IgD-negative memory B cell (primary cell): Measurements from ENCODE around the gene ANO6. TPM values are rescaled to one million over a fixed set of nuclear protein-coding genes. Genes with fewer than 3 reads are reported as not detected.

Experiments used
- H3K27ac Mint-ChIP-seq, 3 donors: one replicate each; pipeline ENCODE4 v1.8.0; 2020 to 2022; ENCODE audit warnings: mild to moderate bottlenecking in 3 of 3, mixed read lengths in 3 of 3, moderate library complexity in 1 of 3
- H3K27me3 Mint-ChIP-seq: one replicate; pipeline ENCODE4 v1.8.0; 2021; ENCODE audit warnings: mixed read lengths
- H3K36me3 Mint-ChIP-seq: one replicate; pipeline ENCODE4 v1.8.0; 2020; ENCODE audit warnings: mild to moderate bottlenecking, mixed read lengths
- H3K4me1 Mint-ChIP-seq, 3 donors: one replicate each; pipeline ENCODE4 v1.8.0; 2020 to 2022; ENCODE audit warnings: mixed read lengths in 3 of 3, mild to moderate bottlenecking in 1 of 3
- H3K4me3 Mint-ChIP-seq, 4 donors: one replicate each; pipeline ENCODE4 v1.8.0; 2020 to 2022; ENCODE audit warnings: mild to moderate bottlenecking in 4 of 4, mixed read lengths in 4 of 4, moderate library complexity in 3 of 4
- H3K9me3 Mint-ChIP-seq, 3 donors: one replicate each; pipeline ENCODE4 v1.8.0; 2020 to 2021; ENCODE audit warnings: mixed read lengths in 3 of 3, mild to moderate bottlenecking in 1 of 3
- polyA plus RNA-seq: library from polyadenylated mRNA; unstranded; fragments of 300-500 nt; fragmentation: Illumina TruSeq; gene quantifications from one replicate; pipeline ENCODE4 v1.2.3, GENCODE V29; 2021

Gene ANO6
- polyA plus RNA-seq, 1 donor from 2014 or later: 18.0 TPM

DNA sequence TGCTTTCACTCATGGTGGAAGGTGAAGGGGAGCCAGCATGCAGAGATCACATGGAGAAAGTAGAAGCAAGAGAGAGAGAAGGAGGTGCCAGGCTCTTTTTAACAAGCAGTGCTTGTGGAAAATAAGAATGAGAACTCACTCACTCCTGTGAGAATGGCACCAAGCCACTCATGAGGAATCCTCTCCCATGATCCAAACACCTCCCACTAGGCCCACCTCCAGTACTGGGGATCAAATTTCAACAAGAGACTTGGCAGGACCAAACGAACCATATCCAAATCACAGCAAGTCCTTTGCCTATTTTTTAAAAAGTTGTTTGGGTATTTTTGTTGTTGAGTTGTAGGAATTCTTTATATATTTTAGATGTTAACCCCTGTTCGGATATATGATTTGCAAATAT, 267.7 kb downstream of the ANO6 start:
- Mint-ChIP-seq H3K9me3 (peaks cover 4 to 6% (median 4%) of the 10 kb centered on the region in 3 donors), H3K27me3 (no peaks in the 10 kb centered on the region), H3K4me3 (no peak overlapping the region), H3K27ac (no peak overlapping the region), H3K36me3 (peaks cover 2% of the 10 kb centered on the region), H3K4me1 (no peaks in the 10 kb centered on the region)

Other genes with a start within 250 kb of the ANO6 start
- gene DBX2, start 165.0 kb upstream of the ANO6 start, polyA plus RNA-seq: not detected